KMS-11 (cell line): ENCODE data around the gene ARHGAP31.

Source experiments
- H2AFZ ChIP-seq: fragments of 200-600 bp; sonication (generic); 2 replicates; pipeline ENCODE4 v1.6.1; 2016; ENCODE audit warnings: antibody characterized with exemption, mixed run types, low read depth
- H3K27ac ChIP-seq: fragments of 200-600 bp; sonication (generic); 2 replicates; pipeline ENCODE4 v1.6.1; 2016; ENCODE audit warnings: mild to moderate bottlenecking, mixed run types
- H3K27me3 ChIP-seq: fragments of 200-600 bp; sonication (generic); 2 replicates; pipeline ENCODE4 v1.6.1; 2017; ENCODE audit warnings: mild to moderate bottlenecking, low read depth, mixed run types, moderate library complexity; ENCODE audit not compliant: insufficient read depth
- H3K36me3 ChIP-seq: fragments of 200-600 bp; sonication (generic); 2 replicates; pipeline ENCODE4 v1.6.1; 2017; ENCODE audit warnings: mild to moderate bottlenecking, mixed run types; ENCODE audit not compliant: insufficient read depth
- H3K4me1 ChIP-seq: fragments of 200-600 bp; sonication (generic); 2 replicates; pipeline ENCODE4 v1.6.1; 2016; ENCODE audit warnings: mild to moderate bottlenecking, low read depth, mixed run types; ENCODE audit not compliant: poor library complexity, severe bottlenecking
- H3K4me2 ChIP-seq: fragments of 200-600 bp; sonication (generic); 2 replicates; pipeline ENCODE4 v1.7.0; 2016; ENCODE audit warnings: mild to moderate bottlenecking, mixed run types
- H3K4me3 ChIP-seq: fragments of 200-600 bp; sonication (generic); IDR thresholded peaks from 2 replicates; pipeline ENCODE4 v1.6.1; 2017; ENCODE audit warnings: low read depth, low read length, mixed read lengths; ENCODE audit not compliant: insufficient read depth
- H3K79me2 ChIP-seq: fragments of 200-600 bp; sonication (generic); 2 replicates; pipeline ENCODE4 v1.6.1; 2016; ENCODE audit warnings: low read depth, mixed run types; ENCODE audit not compliant: insufficient read depth
- H3K9ac ChIP-seq: fragments of 200-600 bp; sonication (generic); 2 replicates; pipeline ENCODE4 v1.6.1; 2016; ENCODE audit warnings: mild to moderate bottlenecking, mixed run types
- H4K20me1 ChIP-seq: fragments of 200-600 bp; sonication (generic); 2 replicates; pipeline ENCODE4 v1.6.1; 2016; ENCODE audit warnings: mild to moderate bottlenecking, mixed run types; ENCODE audit not compliant: insufficient read depth
- CTCF ChIP-seq: fragments of 200-600 bp; sonication (generic); conservative IDR thresholded peaks from 2 replicates; pipeline ENCODE4 v1.6.1; 2017; ENCODE audit warnings: low read depth, mild to moderate bottlenecking, antibody characterized with exemption, low read length, moderate library complexity, mixed read lengths

The ARHGAP31 gene

GRCh38 chr3:119323723-119324085 is 29.5 kb downstream of the ARHGAP31 start:
- no peak overlapping the region for H3K4me3 ChIP-seq

GRCh38 chr3:119324899-119325298 is 30.7 kb downstream of the ARHGAP31 start:
- Histone ChIP-seq H3K27me3 (no peaks in the 10 kb centered on the region), H3K4me2 (no peak overlapping the region), H4K20me1 (no peaks in the 10 kb centered on the region), H3K4me3 (no peak overlapping the region), H2AFZ (no peak overlapping the region), H3K79me2 (no peaks in the 10 kb centered on the region), H3K9ac (no peak overlapping the region), H3K36me3 (no peaks in the 10 kb centered on the region), H3K27ac (no peak overlapping the region), H3K4me1 (peaks cover 4% of the 10 kb centered on the region)
- TF ChIP-seq CTCF, result no peak

More at GRCh38 chr3:119323723-119324085, 29.5 kb downstream of the ARHGAP31 start:
- H3K4me1 ChIP-seq, result peaks cover 4% of the 10 kb centered on the region
- no peaks in the 10 kb centered on the region for H3K36me3 ChIP-seq
- H3K9ac ChIP-seq, result peak overlapping the region; percentile 88; the same call in 1 of the 2 replicates
- TF ChIP-seq CTCF, result no peak
- no peaks in the 10 kb centered on the region for H3K79me2 ChIP-seq
- peak overlapping the region; percentile 56 for H2AFZ ChIP-seq
- no peaks in the 10 kb centered on the region for H3K27me3 ChIP-seq
- H3K4me2 ChIP-seq, result peak overlapping the region; percentile 33
- no peaks in the 10 kb centered on the region for H4K20me1 ChIP-seq
- no peak overlapping the region for H3K27ac ChIP-seq

DNA sequence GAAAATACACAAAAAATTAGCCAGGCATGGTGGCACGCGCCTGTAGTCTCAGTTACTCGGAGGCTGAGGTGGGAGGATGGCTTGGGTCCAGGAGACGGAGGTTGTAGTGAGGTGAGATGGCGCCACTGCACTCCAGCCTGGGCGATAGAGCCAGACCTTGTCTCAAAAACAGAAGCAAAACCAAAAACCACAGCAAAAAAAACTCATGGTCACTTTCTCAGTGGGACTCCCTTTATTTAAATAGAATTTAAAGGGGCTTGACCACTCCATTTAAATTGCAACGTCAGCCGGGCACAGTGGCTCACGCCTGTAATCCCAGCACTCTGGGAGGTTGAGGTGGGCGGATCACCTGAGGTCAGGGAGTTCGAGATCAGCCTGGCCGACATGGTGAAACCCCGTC is 32.8 kb downstream of the ARHGAP31 start:
- Histone ChIP-seq H3K4me2 (no peak overlapping the region), H3K27me3 (no peaks in the 10 kb centered on the region), H3K4me3 (no peak overlapping the region), H4K20me1 (no peaks in the 10 kb centered on the region), H3K4me1 (peaks cover 4% of the 10 kb centered on the region), H3K9ac (no peak overlapping the region), H3K27ac (no peak overlapping the region), H3K79me2 (no peaks in the 10 kb centered on the region), H3K36me3 (no peaks in the 10 kb centered on the region), H2AFZ (no peak overlapping the region)
- no peak for TF ChIP-seq CTCF

DNA sequence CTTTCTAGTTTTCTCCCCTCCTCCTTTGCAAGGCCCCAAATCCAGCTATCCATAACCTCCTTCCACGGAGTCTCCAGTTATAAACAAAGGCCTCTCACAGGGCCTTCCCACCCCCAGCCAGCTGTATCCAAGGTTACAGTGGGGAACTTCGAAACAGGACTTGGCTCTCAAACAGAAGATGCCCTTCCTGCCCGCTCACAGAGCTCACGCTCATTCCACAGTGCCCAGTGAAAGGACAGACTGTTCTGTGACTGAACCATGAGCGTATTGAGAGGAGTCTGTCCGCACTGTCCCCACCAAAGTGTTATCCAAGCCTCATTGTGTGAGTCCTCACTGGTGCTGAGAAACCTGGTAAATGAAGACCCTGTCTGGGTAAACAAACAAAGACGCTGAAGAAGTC is 35.4 kb downstream of the ARHGAP31 start:
- no peak overlapping the region for H3K4me3 ChIP-seq
- H3K36me3 ChIP-seq, result no peaks in the 10 kb centered on the region
- H3K4me1 ChIP-seq, result no peaks in the 10 kb centered on the region
- no peaks in the 10 kb centered on the region for H3K27me3 ChIP-seq
- no peak overlapping the region for H3K27ac ChIP-seq
- no peak overlapping the region for H3K4me2 ChIP-seq
- no peak overlapping the region for H2AFZ ChIP-seq
- no peaks in the 10 kb centered on the region for H4K20me1 ChIP-seq
- TF ChIP-seq CTCF, result no peak
- no peaks in the 10 kb centered on the region for H3K79me2 ChIP-seq
- H3K9ac ChIP-seq, result no peak overlapping the region

DNA sequence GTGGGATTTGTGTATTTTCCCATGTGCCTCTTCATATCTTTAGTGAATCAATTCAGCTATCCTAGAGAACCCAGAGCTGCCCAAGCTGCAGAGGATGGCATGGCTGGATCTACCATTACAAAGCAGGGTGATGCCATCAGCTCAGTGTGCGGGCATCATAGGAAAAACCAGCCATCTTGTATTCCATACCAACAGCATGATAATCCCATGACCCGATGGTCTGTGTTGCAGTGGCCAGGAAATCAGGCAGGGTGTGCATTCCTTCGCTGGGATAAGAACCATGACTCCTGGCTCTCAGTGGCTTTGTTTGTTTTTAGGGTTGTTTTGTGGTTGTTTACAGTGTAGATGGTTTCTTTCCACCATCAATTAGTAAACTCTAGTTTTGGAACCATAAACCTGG is 36.0 kb downstream of the ARHGAP31 start:
- no peaks in the 10 kb centered on the region for H3K79me2 ChIP-seq
- H3K27ac ChIP-seq, result no peak overlapping the region
- no peaks in the 10 kb centered on the region for H3K4me1 ChIP-seq
- H3K36me3 ChIP-seq, result no peaks in the 10 kb centered on the region
- H4K20me1 ChIP-seq, result no peaks in the 10 kb centered on the region
- H3K4me3 ChIP-seq, result no peak overlapping the region
- H2AFZ ChIP-seq, result no peak overlapping the region
- TF ChIP-seq CTCF, result no peak
- H3K4me2 ChIP-seq, result no peak overlapping the region
- H3K9ac ChIP-seq, result no peak overlapping the region
- H3K27me3 ChIP-seq, result no peaks in the 10 kb centered on the region
